Fibroblast of mammary gland (primary cell): Measurements from ENCODE around the gene UQCRFS1.
"Not testable (repeated sequence)": the region's sequence is repeated elsewhere in the genome, so short reads cannot be mapped to it uniquely, and the experiment has no call there.

Experiments
- DNase-seq: peaks from one replicate; pipeline ENCODE4 v3.0.0-alpha.2; 2010; ENCODE audit warnings: low read depth
- H3K4me3 ChIP-seq: 2 replicates; pipeline ENCODE4 v1.5.1; 2011; ENCODE audit warnings: low read depth, mild to moderate bottlenecking, low read length, moderate library complexity; ENCODE audit not compliant: control insufficient read depth
- CTCF ChIP-seq: conservative IDR thresholded peaks from 2 replicates; pipeline ENCODE4 v1.5.1; 2011; ENCODE audit warnings: low read depth, low read length, inconsistent platforms; ENCODE audit not compliant: control insufficient read depth, insufficient read depth

UQCRFS1 gene

GRCh38 chr19:29255912-29256311 is 43.0 kb upstream of the UQCRFS1 start:
- no peak for DNase-seq
- no peak overlapping the region for H3K4me3 ChIP-seq
- TF ChIP-seq CTCF = no peak

GRCh38 chr19:29255006-29255405 is 42.1 kb upstream of the UQCRFS1 start:
- no peak overlapping the region for H3K4me3 ChIP-seq
- no peak for TF ChIP-seq CTCF
- no peak for DNase-seq

- H3K4me3 ChIP-seq, DNase-seq: not testable (repeated sequence)
Measured at GRCh38 chr19:29249798-29250197, 36.8 kb upstream of the UQCRFS1 start.

- no peak for DNase-seq
- no peak overlapping the region for H3K4me3 ChIP-seq
- no peak for TF ChIP-seq CTCF
Measured at GRCh38 chr19:29248332-29248844, 35.4 kb upstream of the UQCRFS1 start.

GRCh38 chr19:29247872-29248271 is 34.9 kb upstream of the UQCRFS1 start:
- H3K4me3 ChIP-seq = no peak overlapping the region
- TF ChIP-seq CTCF = no peak
- no peak for DNase-seq

GRCh38 chr19:29247471-29247870 is 34.5 kb upstream of the UQCRFS1 start:
- DNase-seq = no peak
- H3K4me3 ChIP-seq = no peak overlapping the region
- TF ChIP-seq CTCF = no peak

GRCh38 chr19:29247051-29247450 is 34.1 kb upstream of the UQCRFS1 start:
- no peak for DNase-seq
- no peak for TF ChIP-seq CTCF
- H3K4me3 ChIP-seq = no peak overlapping the region
